ENCODE results near the gene MAP1LC3A. TPM values are rescaled to one million over a fixed set of nuclear protein-coding genes. Genes with fewer than 3 reads are reported as not detected.

MAP1LC3A gene
- total RNA-seq, 3 donors from 2014 or later (not counting 1 experiment from before 2014, with no cell fraction given) = 12.7 to 20.4 (median 19.8) TPM

- intact Hi-C loops (cut with micrococcal nuclease) = loop anchor here (10.0 kb wide), 1 partner anchor 172 kb away; the partner anchor contains the start of gene TP53INP2
- Histone ChIP-seq H3K4me1 (ENCODE audit: control insufficient read depth, insufficient read depth, low read length) (peaks cover 21% of the 10 kb centered on the region), H3K4me3 (ENCODE audit: low read length) (no peak overlapping the region), H3K27ac (ENCODE audit: low read length) (no peak overlapping the region), H3K36me3 (ENCODE audit: control insufficient read depth, insufficient read depth, low read length) (peaks cover 65% of the 10 kb centered on the region), H3K27me3 (ENCODE audit: control insufficient read depth, insufficient read depth, low read length) (no peaks in the 10 kb centered on the region), H3K9me3 (ENCODE audit: control insufficient read depth, insufficient read depth, low read length) (no peaks in the 10 kb centered on the region)
- H3K4me1 Mint-ChIP-seq = peaks cover 29 to 32% of the 10 kb centered on the region in 2 donors
- no peak for DNase-seq
- no peak for TF ChIP-seq CTCF (IDR thresholded peaks at IDR 0.05)
- no peaks in the 10 kb centered on the region for H3K27me3 Mint-ChIP-seq (ENCODE audit: low read depth in 2 of 2)
- no peaks in the 10 kb centered on the region for H3K36me3 Mint-ChIP-seq
- 90% methylated on average over 8 of the region's 8 CpGs for WGBS (ENCODE audit: insufficient coverage)
- no peak overlapping the region for H3K4me3 Mint-ChIP-seq
- no peaks in the 10 kb centered on the region for H3K9me3 Mint-ChIP-seq
- no peak for ATAC-seq
- H3K27ac Mint-ChIP-seq = no peak overlapping the region
These were observed 26.2 kb upstream of the MAP1LC3A start for GRCh38 chr20:34532320-34532719.

- intact Hi-C loops (cut with micrococcal nuclease) = loop anchor here (10.0 kb wide), 1 partner anchor 172 kb away; the partner anchor contains the start of gene TP53INP2
- H3K9me3 Mint-ChIP-seq = no peaks in the 10 kb centered on the region
- H3K27me3 Mint-ChIP-seq (ENCODE audit: low read depth in 2 of 2) = no peaks in the 10 kb centered on the region
- H3K36me3 Mint-ChIP-seq = no peaks in the 10 kb centered on the region
- H3K27ac ChIP-seq (ENCODE audit: low read length) = no peak overlapping the region
- H3K4me3 Mint-ChIP-seq = no peak overlapping the region
- H3K4me1 Mint-ChIP-seq = peaks cover 29 to 32% of the 10 kb centered on the region in 2 donors
- no peaks in the 10 kb centered on the region for H3K9me3 ChIP-seq (ENCODE audit: control insufficient read depth, insufficient read depth, low read length)
- DNase-seq (no peak), ATAC-seq (no peak)
- H3K36me3 ChIP-seq (ENCODE audit: control insufficient read depth, insufficient read depth, low read length) = peaks cover 63% of the 10 kb centered on the region
- no peak for TF ChIP-seq CTCF (IDR thresholded peaks at IDR 0.05)
- no peak overlapping the region for H3K4me3 ChIP-seq (ENCODE audit: low read length)
- WGBS (ENCODE audit: insufficient coverage) = 96% methylated on average over 7 of the region's 7 CpGs
- H3K4me1 ChIP-seq (ENCODE audit: control insufficient read depth, insufficient read depth, low read length) = peaks cover 21% of the 10 kb centered on the region
- no peak overlapping the region for H3K27ac Mint-ChIP-seq
- no peaks in the 10 kb centered on the region for H3K27me3 ChIP-seq (ENCODE audit: control insufficient read depth, insufficient read depth, low read length)
These were observed 25.8 kb upstream of the MAP1LC3A start for GRCh38 chr20:34532756-34533155.

- ATAC-seq (no peak), DNase-seq (no peak)
- H3K27me3 Mint-ChIP-seq (ENCODE audit: low read depth in 2 of 2) = no peaks in the 10 kb centered on the region
- Histone ChIP-seq H3K4me1 (ENCODE audit: control insufficient read depth, insufficient read depth, low read length) (peaks cover 13% of the 10 kb centered on the region), H3K9me3 (ENCODE audit: control insufficient read depth, insufficient read depth, low read length) (no peaks in the 10 kb centered on the region), H3K36me3 (ENCODE audit: control insufficient read depth, insufficient read depth, low read length) (peaks cover 54% of the 10 kb centered on the region), H3K4me3 (ENCODE audit: low read length) (no peak overlapping the region), H3K27ac (ENCODE audit: low read length) (no peak overlapping the region), H3K27me3 (ENCODE audit: control insufficient read depth, insufficient read depth, low read length) (no peaks in the 10 kb centered on the region)
- 97% methylated on average over 15 of the region's 15 CpGs for WGBS (ENCODE audit: insufficient coverage)
- H3K9me3 Mint-ChIP-seq = no peaks in the 10 kb centered on the region
- H3K27ac Mint-ChIP-seq = no peak overlapping the region
- H3K4me1 Mint-ChIP-seq = peaks cover 20 to 23% of the 10 kb centered on the region in 2 donors
- no peak overlapping the region for H3K4me3 Mint-ChIP-seq
- no peaks in the 10 kb centered on the region for H3K36me3 Mint-ChIP-seq
- intact Hi-C loops (cut with micrococcal nuclease) = loop anchor here (10.0 kb wide), 1 partner anchor 170 kb away; the partner anchor contains the start of gene TP53INP2
- TF ChIP-seq CTCF (IDR thresholded peaks at IDR 0.05) = no peak
These were observed 23.9 kb upstream of the MAP1LC3A start for GRCh38 chr20:34534391-34535165.
